Activated T-cell treated with anti-CD3 and anti-CD28 coated beads, Interleukin-2, amount 50 U/mL, for 48 hours (primary cell): ENCODE results near the gene NFILZ.

Experiments used
- DNase-seq, 2 experiments: peaks; one replicate each; pipeline ENCODE4 v3.0.0-alpha.2; 2020

The NFILZ gene

GRCh38 chr19:8642561-8642960 is 12.1 kb downstream of the NFILZ start:
- DNase-seq: no peak

- no peak for DNase-seq
Measured at GRCh38 chr19:8643860-8644653, 13.6 kb downstream of the NFILZ start.

GRCh38 chr19:8648240-8648639 is 17.8 kb downstream of the NFILZ start:
- no peak for DNase-seq

- DNase-seq: peak; percentile 75 to 80
Measured at GRCh38 chr19:8654591-8655339, 24.3 kb downstream of the NFILZ start.

GRCh38 chr19:8655340-8655709 is 24.9 kb downstream of the NFILZ start:
- peak; percentile 44 to 54 for DNase-seq

- DNase-seq: no peak
Measured at GRCh38 chr19:8657869-8658268, 27.4 kb downstream of the NFILZ start.

GRCh38 chr19:8659905-8660304 is 29.5 kb downstream of the NFILZ start:
- no peak for DNase-seq

- DNase-seq: no peak
Measured at GRCh38 chr19:8662263-8662662, 31.8 kb downstream of the NFILZ start.

- DNase-seq: peak; percentile 61 to 62
Measured at GRCh38 chr19:8663920-8664670, 33.7 kb downstream of the NFILZ start.

- DNase-seq: peak in 1 of 2 experiments; percentile 28
Measured at GRCh38 chr19:8664671-8665057, 34.2 kb downstream of the NFILZ start.

- DNase-seq: peak in 1 of 2 experiments; percentile 40
Measured at GRCh38 chr19:8665468-8666213, 35.2 kb downstream of the NFILZ start.

- DNase-seq: no peak
Measured at GRCh38 chr19:8666814-8667405, 36.5 kb downstream of the NFILZ start.

GRCh38 chr19:8673276-8673891 is 43.0 kb downstream of the NFILZ start:
- no peak for DNase-seq

GRCh38 chr19:8675066-8675465 is 44.6 kb downstream of the NFILZ start:
- no peak for DNase-seq

GRCh38 chr19:8678244-8678807 is 47.9 kb downstream of the NFILZ start:
- DNase-seq: no peak
